Fibroblast of the aortic adventitia (primary cell): ENCODE results near the gene MRPS6. TPM values are rescaled to one million over a fixed set of nuclear protein-coding genes. Genes with fewer than 3 reads are reported as not detected.

ENCODE experiments used
- DNase-seq: peaks from one replicate; pipeline ENCODE4 v3.0.0-alpha.2; 2010; ENCODE audit warnings: low read depth
- H3K4me3 ChIP-seq: 2 replicates; pipeline ENCODE4 v1.5.1; 2011; ENCODE audit warnings: low read depth, mild to moderate bottlenecking, control low read depth, low read length, moderate library complexity
- CTCF ChIP-seq: IDR thresholded peaks from 2 replicates; pipeline ENCODE4 v1.5.1; 2011; ENCODE audit warnings: mild to moderate bottlenecking, low read length, control low read depth, inconsistent platforms; ENCODE audit not compliant: insufficient read depth
- total RNA-seq: library from RNA; depleted of rRNA; stranded (reverse); fragments of >200 nt; gene quantifications from 2 replicates; pipeline ENCODE4 v1.2.3, GENCODE V29; 2012; ENCODE audit warnings: low replicate concordance

The MRPS6 gene
- total RNA-seq, 1 donor = 78.1 TPM

- no peak for TF ChIP-seq CTCF
- DNase-seq = no peak
These were observed 13.5 kb downstream of the MRPS6 start for GRCh38 chr21:34086887-34087306.

GRCh38 chr21:34088752-34089151, 15.4 kb downstream of the MRPS6 start:
- no peak overlapping the region for H3K4me3 ChIP-seq
- no peak for TF ChIP-seq CTCF
- no peak for DNase-seq

More at GRCh38 chr21:34086887-34087306, 13.5 kb downstream of the MRPS6 start:
- no peak overlapping the region for H3K4me3 ChIP-seq

DNA sequence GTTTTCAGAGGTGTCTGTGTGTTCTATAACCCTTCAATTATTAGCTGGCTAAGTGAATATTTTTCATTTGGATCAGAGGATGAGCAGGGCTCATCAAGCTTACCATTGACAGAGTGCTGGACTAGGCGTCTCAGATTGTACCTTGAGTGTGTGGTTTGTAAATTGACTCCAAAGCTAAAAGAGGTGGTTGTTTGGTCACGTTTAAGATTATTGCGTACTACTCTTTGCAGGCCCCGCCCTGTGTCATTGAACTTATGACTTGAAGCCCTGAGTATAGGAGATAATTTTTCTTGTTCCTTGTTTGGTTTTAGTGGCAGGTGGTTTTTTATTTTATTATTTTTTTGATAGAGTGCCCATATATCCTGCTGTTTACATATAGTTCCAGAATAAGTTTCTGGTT, 17.7 kb downstream of the MRPS6 start:
- H3K4me3 ChIP-seq = no peak overlapping the region
- TF ChIP-seq CTCF = no peak
- no peak for DNase-seq

- no peak overlapping the region for H3K4me3 ChIP-seq
- TF ChIP-seq CTCF = peak; percentile 56
- no peak for DNase-seq
These were observed 18.2 kb downstream of the MRPS6 start for GRCh38 chr21:34091607-34092006.

DNA sequence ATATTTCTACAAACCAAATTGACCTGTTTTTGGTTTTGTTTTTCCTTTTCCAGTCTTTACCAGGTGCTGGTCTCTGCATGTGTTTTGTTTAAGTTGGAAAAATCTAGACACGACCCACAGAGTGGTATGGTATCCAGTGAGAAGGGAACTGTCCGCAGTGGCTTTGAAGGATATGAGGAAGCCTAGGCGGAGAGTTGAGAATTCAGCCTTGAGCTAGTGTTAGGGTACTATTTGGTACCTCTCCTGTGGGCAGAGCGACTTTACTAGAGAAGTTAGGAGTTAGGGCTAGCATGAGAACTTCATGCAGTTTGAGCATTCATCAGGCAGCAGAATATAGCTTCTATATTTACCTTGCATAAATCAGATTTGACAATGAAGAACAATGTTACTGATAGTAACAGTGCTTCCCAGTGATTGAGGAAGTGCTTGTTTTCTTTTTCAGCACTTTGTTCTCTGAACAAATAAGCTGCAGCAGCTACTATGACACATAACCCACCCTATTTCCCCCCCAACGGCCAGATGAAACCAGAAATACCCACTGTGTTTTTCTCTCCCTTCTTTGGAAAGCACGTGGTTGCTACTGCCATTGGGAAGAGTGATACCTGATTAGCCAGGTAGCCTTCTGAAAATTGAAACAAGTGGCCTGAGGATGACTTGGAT, 19.0 kb downstream of the MRPS6 start:
- TF ChIP-seq CTCF = no peak
- no peak for DNase-seq
- H3K4me3 ChIP-seq = no peak overlapping the region

DNA sequence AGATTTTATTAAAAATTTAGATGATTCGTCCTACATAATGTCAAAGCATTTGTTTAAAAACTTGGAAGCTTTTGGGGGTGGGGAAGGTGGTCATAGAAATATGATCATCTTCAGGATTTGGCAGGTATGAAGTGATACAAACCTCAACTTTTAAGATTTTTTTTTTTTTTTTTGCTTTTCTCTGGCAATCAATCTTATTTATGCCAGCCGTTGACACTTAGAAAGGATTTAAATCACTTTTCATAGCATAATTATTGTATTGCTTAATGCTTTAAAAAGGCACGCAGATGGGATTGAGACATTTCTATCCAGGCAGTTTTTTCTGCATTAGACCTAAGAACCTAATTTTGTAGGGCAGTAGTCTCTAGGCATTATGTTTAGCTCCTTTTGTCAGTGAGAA, 19.7 kb downstream of the MRPS6 start:
- no peak for DNase-seq
- H3K4me3 ChIP-seq = no peak overlapping the region
- no peak for TF ChIP-seq CTCF

GRCh38 chr21:34094949-34095348, 21.6 kb downstream of the MRPS6 start:
- H3K4me3 ChIP-seq = no peak overlapping the region
- no peak for DNase-seq
- no peak for TF ChIP-seq CTCF
